HFF-Myc (cell line): ENCODE results near the gene SLC18B1.

Experiments
- DNase-seq: peaks from one replicate; pipeline ENCODE4 v3.0.0-alpha.2; 2011; ENCODE audit warnings: low read depth; ENCODE audit errors: extremely low read depth
- H3K4me3 ChIP-seq: replicated peaks from 2 replicates; pipeline ENCODE4 v1.5.1; 2011; ENCODE audit warnings: low read depth, mild to moderate bottlenecking, control low read depth, low read length
- CTCF ChIP-seq: IDR thresholded peaks from 2 replicates; pipeline ENCODE4 v1.5.1; 2012; ENCODE audit warnings: mild to moderate bottlenecking, low read depth, low read length, control low read depth; ENCODE audit errors: missing control alignments

Gene SLC18B1

DNA sequence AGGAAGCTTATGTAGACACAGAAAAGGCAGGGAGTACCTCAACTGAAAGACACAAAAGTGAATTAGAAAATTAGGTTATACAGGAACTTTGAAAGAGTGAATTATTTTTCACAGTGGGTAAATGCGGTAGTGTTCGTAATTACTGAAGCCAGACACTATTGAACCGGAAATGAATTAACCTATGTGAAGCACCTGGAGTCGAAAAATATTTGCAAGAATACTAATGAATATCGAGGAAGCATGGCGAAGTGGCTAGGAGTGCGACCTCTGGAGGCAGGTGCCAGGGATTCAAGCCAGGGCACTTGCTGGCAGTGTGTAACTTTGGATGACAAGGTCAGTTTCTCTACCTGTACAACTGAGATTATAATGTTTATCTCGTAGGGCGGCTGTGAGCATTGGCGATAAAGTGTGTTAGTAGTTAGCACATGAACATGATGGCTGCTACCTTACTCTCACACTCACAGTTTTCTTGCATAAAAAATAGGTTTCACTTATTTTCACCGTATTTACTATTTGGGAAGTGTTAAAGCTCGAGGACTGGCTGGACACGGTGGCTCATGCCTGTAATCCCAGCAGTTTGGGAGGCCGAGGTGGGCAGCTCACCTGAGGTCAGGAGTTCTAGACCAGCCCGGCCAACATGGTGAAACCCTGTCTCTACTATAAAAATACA, 567 bp upstream of the SLC18B1 start:
- no peak for DNase-seq
- H3K4me3 ChIP-seq = peak overlapping the region; percentile 73
- peak; percentile 87 for TF ChIP-seq CTCF

- DNase-seq = no peak
- TF ChIP-seq CTCF = no peak
- no peak overlapping the region for H3K4me3 ChIP-seq
Observed at GRCh38 chr6:132795461-132795860, 3.0 kb downstream of the SLC18B1 start.

- no peak overlapping the region for H3K4me3 ChIP-seq
- TF ChIP-seq CTCF = no peak
- DNase-seq = no peak
Observed at GRCh38 chr6:132792510-132792909, 5.9 kb downstream of the SLC18B1 start.

DNA sequence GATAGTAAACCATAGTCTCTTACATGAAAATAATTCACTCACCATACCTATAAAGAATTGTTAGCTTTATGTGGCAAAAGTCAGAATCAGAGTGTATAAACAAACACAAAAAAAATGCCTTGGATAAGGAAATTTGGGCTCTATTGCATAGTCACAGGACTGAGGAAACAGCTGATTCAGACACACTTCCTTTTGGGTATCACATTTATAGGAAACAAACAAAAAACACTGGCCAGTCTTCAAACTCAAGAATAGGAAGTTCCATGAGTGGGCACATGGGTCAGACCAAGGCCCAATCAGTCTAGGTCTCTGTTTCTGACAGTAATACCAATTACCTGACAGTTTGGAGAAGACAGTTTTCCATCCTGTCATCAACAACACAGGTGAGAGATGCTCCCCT, 8.0 kb downstream of the SLC18B1 start:
- H3K4me3 ChIP-seq = no peak overlapping the region
- TF ChIP-seq CTCF = no peak
- no peak for DNase-seq

DNA sequence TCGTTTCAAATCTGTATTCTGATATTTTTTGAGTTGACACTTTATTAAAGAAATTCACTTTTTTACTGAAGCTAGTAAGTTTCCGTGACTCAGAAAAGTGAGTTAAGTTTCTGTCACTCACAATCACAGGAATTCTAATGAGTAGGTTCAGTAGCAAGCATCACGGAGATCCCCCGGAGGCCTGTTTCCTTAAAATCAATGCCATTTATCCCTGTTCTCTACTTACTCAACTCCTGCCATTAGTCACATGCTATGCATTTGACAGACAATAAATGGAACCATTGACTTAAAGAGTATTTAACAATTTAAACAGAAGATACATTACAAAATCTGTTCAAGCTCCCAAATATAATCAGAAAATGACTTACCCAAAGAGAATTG, 9.1 kb downstream of the SLC18B1 start:
- no peak for DNase-seq
- no peak for TF ChIP-seq CTCF
- no peak overlapping the region for H3K4me3 ChIP-seq

DNA sequence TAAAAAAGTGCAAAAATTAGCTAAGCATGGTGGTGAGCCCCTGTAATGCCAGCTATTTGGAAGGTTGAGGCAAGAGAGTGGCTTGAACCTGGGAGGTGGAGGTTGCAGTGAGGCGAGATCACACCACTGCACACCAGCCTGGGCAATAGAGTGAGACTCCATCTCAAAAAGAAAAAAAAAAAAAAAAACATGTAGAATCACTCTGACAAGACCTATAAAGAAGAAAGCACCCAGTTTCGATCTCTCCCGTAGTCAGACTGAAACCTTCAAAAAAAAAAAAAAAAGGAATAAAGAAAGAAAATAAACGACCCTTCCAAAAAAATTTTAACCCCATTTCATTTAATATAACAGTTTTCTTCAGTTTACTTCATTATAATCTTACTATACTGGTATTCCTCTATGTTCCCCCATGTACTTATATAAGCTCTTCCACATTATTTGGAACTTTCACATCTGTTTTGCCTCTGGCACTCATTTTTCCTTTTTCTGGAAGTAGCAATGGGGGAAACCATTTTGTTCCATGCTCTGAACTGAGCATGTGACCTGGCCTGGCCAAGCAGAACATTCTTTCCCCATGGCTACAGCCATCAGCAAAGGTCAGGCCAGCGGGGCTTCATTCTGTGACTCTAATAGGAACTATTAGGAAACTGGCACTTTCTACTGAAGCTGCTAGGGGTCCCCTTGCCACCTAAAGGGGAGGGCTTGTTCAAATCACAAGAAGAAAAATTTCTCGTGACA, 9.6 kb downstream of the SLC18B1 start:
- no peak for TF ChIP-seq CTCF
- no peak for DNase-seq
- no peak overlapping the region for H3K4me3 ChIP-seq
